Natural killer cell (primary cell): ENCODE data around the gene ELMO1. TPM values are rescaled to one million over a fixed set of nuclear protein-coding genes. Genes with fewer than 3 reads are reported as not detected.

Experiments used
- ATAC-seq, 3 donors: fragments of 150-1000 bp in 2 of 3; fragments of 200-7000 bp in 1 of 3; cut with Tn5 transposase; 1 replicate in 1 of 3; 2 replicates in 2 of 3; pipeline ENCODE4 v1.10.0; 2021; ENCODE audit warnings: mild to moderate bottlenecking in 2 of 3, moderate library complexity in 2 of 3
- DNase-seq, 2 donors: peaks; one replicate each; pipeline versions ENCODE4 v3.0.0 to v3.0.0-alpha.2; 2013 to 2021; ENCODE audit warnings: mixed read lengths in 1 of 2
- H3K27ac ChIP-seq: one replicate; pipeline ENCODE4 v1.5.1; 2013; ENCODE audit warnings: mild to moderate bottlenecking, low read length
- H3K27me3 ChIP-seq: one replicate; pipeline ENCODE4 v1.6.1; 2013; ENCODE audit warnings: low read length; ENCODE audit not compliant: control insufficient read depth, insufficient read depth
- H3K36me3 ChIP-seq: one replicate; pipeline ENCODE4 v1.6.1; 2013; ENCODE audit warnings: low read length; ENCODE audit not compliant: control insufficient read depth, insufficient read depth
- H3K4me1 ChIP-seq: one replicate; pipeline ENCODE4 v1.6.1; 2013; ENCODE audit warnings: low read length; ENCODE audit not compliant: control insufficient read depth, insufficient read depth
- H3K4me3 ChIP-seq: one replicate; pipeline ENCODE4 v1.5.1; 2013; ENCODE audit warnings: low read length
- H3K9me3 ChIP-seq: one replicate; pipeline ENCODE4 v1.6.1; 2013; ENCODE audit warnings: low read length; ENCODE audit not compliant: control insufficient read depth, insufficient read depth
- H3K27ac Mint-ChIP-seq, 2 donors: one replicate each; pipeline ENCODE4 v1.8.0; 2022; ENCODE audit warnings: mild to moderate bottlenecking in 2 of 2, mixed read lengths in 2 of 2, moderate library complexity in 1 of 2
- H3K27me3 Mint-ChIP-seq, 2 donors: one replicate each; pipeline ENCODE4 v1.8.0; 2022; ENCODE audit warnings: low read depth in 2 of 2, mixed read lengths in 2 of 2
- H3K36me3 Mint-ChIP-seq: one replicate; pipeline ENCODE4 v1.8.0; 2022; ENCODE audit warnings: mixed read lengths
- H3K4me1 Mint-ChIP-seq, 2 donors: one replicate each; pipeline ENCODE4 v1.8.0; 2022; ENCODE audit warnings: mixed read lengths in 2 of 2
- H3K4me3 Mint-ChIP-seq: one replicate; pipeline ENCODE4 v1.8.0; 2022; ENCODE audit warnings: mild to moderate bottlenecking, moderate library complexity, mixed read lengths
- H3K9me3 Mint-ChIP-seq, 2 donors: one replicate each; pipeline ENCODE4 v1.8.0; 2022; ENCODE audit warnings: mixed read lengths in 2 of 2
- WGBS: methylation state at CpG from one replicate; pipeline ENCODE4 v1.1.7; 2013; ENCODE audit warnings: missing lambda C conversion rate; ENCODE audit not compliant: insufficient coverage; 5-methylcytosine and 5-hydroxymethylcytosine counted together
- intact Hi-C: fragments of 100-400 bp; cut with micrococcal nuclease; formaldehyde crosslinking; loops from one replicate; pipeline ENCODE4 v1.14.2; 2022
- total RNA-seq, 4 donors: library from RNA; stranded (reverse); fragments of 120-200 nt in 1 of 4; gene quantifications; one replicate each; pipeline versions ENCODE4 v1.2.3 to v1.2.4, GENCODE V29; 2013 to 2022
- TF ChIP-seq, protein P1 (sequence below): fragments of 200-600 bp; IDR thresholded peaks from one replicate; pipeline ENCODE4 v1.8.0; 2022; ENCODE audit warnings: antibody characterized with exemption

Gene ELMO1
- total RNA-seq, 3 donors from 2014 or later (not counting 1 experiment from before 2014, with no cell fraction given), result 127 to 147 (median 130) TPM

- no peaks in the 10 kb centered on the region for H3K27me3 ChIP-seq
- H3K9me3 ChIP-seq, result no peaks in the 10 kb centered on the region
- no peak overlapping the region for H3K27ac Mint-ChIP-seq
- no peaks in the 10 kb centered on the region for H3K9me3 Mint-ChIP-seq
- H3K4me3 ChIP-seq, result no peak overlapping the region
- no peak overlapping the region for H3K4me3 Mint-ChIP-seq
- peaks cover 22% of the 10 kb centered on the region for H3K36me3 Mint-ChIP-seq
- peaks cover 23% of the 10 kb centered on the region for H3K36me3 ChIP-seq
- intact Hi-C loops, result no loop called here
- no peaks in the 10 kb centered on the region for H3K27me3 Mint-ChIP-seq
- H3K4me1 ChIP-seq, result peaks cover 11% of the 10 kb centered on the region
- H3K27ac ChIP-seq, result no peak overlapping the region
- ATAC-seq, result no peak
- no peak for DNase-seq
- no CpG with 5 or more reads among the region's 2 CpGs for WGBS
- TF ChIP-seq, protein P1, sequence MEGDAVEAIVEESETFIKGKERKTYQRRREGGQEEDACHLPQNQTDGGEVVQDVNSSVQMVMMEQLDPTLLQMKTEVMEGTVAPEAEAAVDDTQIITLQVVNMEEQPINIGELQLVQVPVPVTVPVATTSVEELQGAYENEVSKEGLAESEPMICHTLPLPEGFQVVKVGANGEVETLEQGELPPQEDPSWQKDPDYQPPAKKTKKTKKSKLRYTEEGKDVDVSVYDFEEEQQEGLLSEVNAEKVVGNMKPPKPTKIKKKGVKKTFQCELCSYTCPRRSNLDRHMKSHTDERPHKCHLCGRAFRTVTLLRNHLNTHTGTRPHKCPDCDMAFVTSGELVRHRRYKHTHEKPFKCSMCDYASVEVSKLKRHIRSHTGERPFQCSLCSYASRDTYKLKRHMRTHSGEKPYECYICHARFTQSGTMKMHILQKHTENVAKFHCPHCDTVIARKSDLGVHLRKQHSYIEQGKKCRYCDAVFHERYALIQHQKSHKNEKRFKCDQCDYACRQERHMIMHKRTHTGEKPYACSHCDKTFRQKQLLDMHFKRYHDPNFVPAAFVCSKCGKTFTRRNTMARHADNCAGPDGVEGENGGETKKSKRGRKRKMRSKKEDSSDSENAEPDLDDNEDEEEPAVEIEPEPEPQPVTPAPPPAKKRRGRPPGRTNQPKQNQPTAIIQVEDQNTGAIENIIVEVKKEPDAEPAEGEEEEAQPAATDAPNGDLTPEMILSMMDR, result no peak
- peaks cover 30 to 37% of the 10 kb centered on the region in 2 donors for H3K4me1 Mint-ChIP-seq
Observed at GRCh38 chr7:36878288-36878687, 570.4 kb downstream of the ELMO1 start.

DNA sequence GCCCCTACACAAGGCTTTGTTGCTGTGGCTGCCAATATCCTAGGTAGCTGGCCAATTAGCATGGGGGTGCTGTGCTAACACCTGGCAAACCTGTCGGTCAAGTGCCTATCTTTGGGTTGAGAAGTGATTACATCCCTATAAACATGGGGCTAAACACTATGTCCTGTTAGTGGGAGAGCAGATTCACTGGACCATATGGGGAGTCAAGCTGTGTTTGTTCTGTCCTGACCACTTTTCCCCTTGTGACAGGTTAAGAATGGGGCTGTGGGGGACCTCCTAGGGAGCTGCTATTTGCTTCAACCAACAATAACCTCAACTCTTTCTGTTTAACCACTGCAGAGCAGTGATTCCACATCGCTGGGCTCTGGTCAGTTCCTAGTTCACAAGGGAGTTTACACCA is 572.9 kb downstream of the ELMO1 start:
- H3K27me3 Mint-ChIP-seq, result no peaks in the 10 kb centered on the region
- intact Hi-C loops, result no loop called here
- WGBS, result 83% methylated on average over 2 of the region's 2 CpGs
- Histone ChIP-seq H3K36me3 (peaks cover 22% of the 10 kb centered on the region), H3K4me3 (no peak overlapping the region), H3K9me3 (no peaks in the 10 kb centered on the region), H3K27me3 (no peaks in the 10 kb centered on the region), H3K27ac (no peak overlapping the region), H3K4me1 (peaks cover 23% of the 10 kb centered on the region)
- peaks cover 50 to 56% of the 10 kb centered on the region in 2 donors for H3K4me1 Mint-ChIP-seq
- H3K9me3 Mint-ChIP-seq, result no peaks in the 10 kb centered on the region
- DNase-seq, result no peak
- H3K4me3 Mint-ChIP-seq, result no peak overlapping the region
- H3K27ac Mint-ChIP-seq, result peak overlapping the region in 1 of 2 donors; percentile 80
- TF ChIP-seq, protein P1, result no peak
- no peak for ATAC-seq
- peaks cover 24% of the 10 kb centered on the region for H3K36me3 Mint-ChIP-seq

DNA sequence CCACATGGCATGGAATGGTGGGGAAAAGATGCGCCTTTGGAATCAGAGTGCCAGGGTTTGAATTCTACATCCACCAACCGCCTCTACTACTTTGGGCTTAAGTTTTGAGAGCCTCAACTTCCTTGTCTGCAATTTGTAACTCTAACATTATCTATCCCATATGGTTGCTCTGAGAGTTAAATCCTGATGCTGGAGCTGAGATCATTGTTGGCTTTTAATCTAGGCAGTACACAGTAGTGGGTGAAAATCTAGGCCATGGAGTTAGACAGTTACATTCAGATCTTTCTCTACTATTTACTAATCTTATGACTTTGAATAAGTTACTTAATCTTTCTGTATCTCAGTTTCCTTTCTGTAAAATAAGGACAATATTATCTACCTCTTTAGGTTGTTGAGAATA is 574.6 kb downstream of the ELMO1 start:
- H3K9me3 ChIP-seq, result no peaks in the 10 kb centered on the region
- WGBS, result 100% methylated on average over 1 of the region's 2 CpGs
- Mint-ChIP-seq H3K27ac (peak overlapping the region; percentile 77 to 80), H3K4me3 (peak overlapping the region; percentile 29), H3K36me3 (peaks cover 20% of the 10 kb centered on the region), H3K27me3 (no peaks in the 10 kb centered on the region), H3K4me1 (peaks cover 63 to 66% of the 10 kb centered on the region in 2 donors), H3K9me3 (no peaks in the 10 kb centered on the region)
- no peak overlapping the region for H3K27ac ChIP-seq
- no peaks in the 10 kb centered on the region for H3K27me3 ChIP-seq
- ATAC-seq (no peak), DNase-seq (no peak)
- peaks cover 29% of the 10 kb centered on the region for H3K4me1 ChIP-seq
- H3K4me3 ChIP-seq, result no peak overlapping the region
- H3K36me3 ChIP-seq, result peaks cover 26% of the 10 kb centered on the region
- TF ChIP-seq, protein P1, result no peak
- intact Hi-C loops, result no loop called here

- intact Hi-C loops, result no loop called here
- H3K36me3 ChIP-seq, result peaks cover 21% of the 10 kb centered on the region
- ATAC-seq, result peak in 2 of 3 donors; percentile 24 to 44
Observed at GRCh38 chr7:36871863-36872262, 576.8 kb downstream of the ELMO1 start.

More at GRCh38 chr7:36871863-36872262, 576.8 kb downstream of the ELMO1 start:
- no peak overlapping the region for H3K27ac ChIP-seq
- Mint-ChIP-seq H3K4me3 (no peak overlapping the region), H3K27ac (peak overlapping the region; percentile 35 to 80), H3K27me3 (no peaks in the 10 kb centered on the region), H3K36me3 (peaks cover 20% of the 10 kb centered on the region), H3K4me1 (peaks cover 84 to 87% of the 10 kb centered on the region in 2 donors), H3K9me3 (peaks cover 0 to 3% of the 10 kb centered on the region in 2 donors)
- no peaks in the 10 kb centered on the region for H3K27me3 ChIP-seq
- H3K9me3 ChIP-seq, result no peaks in the 10 kb centered on the region
- peak in 1 of 2 donors; percentile 37 for DNase-seq
- H3K4me3 ChIP-seq, result no peak overlapping the region
- TF ChIP-seq, protein P1, result no peak
- peaks cover 34% of the 10 kb centered on the region for H3K4me1 ChIP-seq
